Measurements from ENCODE around the gene ZSCAN26. TPM values are rescaled to one million over a fixed set of nuclear protein-coding genes. Genes with fewer than 3 reads are reported as not detected.

The ZSCAN26 gene
- total RNA-seq, 1 experiment from 2014 or later = 9.0 TPM

- H3K4ac ChIP-seq (ENCODE audit: low read depth, low read length) = no peak overlapping the region
- H3K27me3 Mint-ChIP-seq (ENCODE audit: low read depth) = no peaks in the 10 kb centered on the region
- H3K18ac ChIP-seq (ENCODE audit: insufficient read length, low read depth, low read length) = no peak overlapping the region
- no peak overlapping the region for H2BK12ac ChIP-seq (ENCODE audit: insufficient read length, low read depth, low read length)
- H2AFZ ChIP-seq (ENCODE audit: low read length) = no peak overlapping the region
- no peak overlapping the region for H3K4me2 ChIP-seq (ENCODE audit: insufficient read depth, insufficient read length, low read length)
- H3K79me2 ChIP-seq (ENCODE audit: insufficient read depth, low read length) = no peaks in the 10 kb centered on the region
- DNase-seq = no peak
- H4K5ac ChIP-seq (ENCODE audit: insufficient read length, low read depth, low read length) = no peak overlapping the region
- no peak overlapping the region for H4K8ac ChIP-seq (replicated peaks; ENCODE audit: insufficient read length, low read depth, low read length)
- no peak overlapping the region for H3K56ac ChIP-seq (ENCODE audit: insufficient read length, low read depth, low read length)
- no peaks in the 10 kb centered on the region for H3K23me2 ChIP-seq (ENCODE audit: insufficient read length, low read depth, low read length, poor library complexity, severe bottlenecking)
- H3K9ac ChIP-seq (ENCODE audit: extremely low read depth, insufficient read length, low read length) = no peak overlapping the region
- no peak for TF ChIP-seq CTCF (conservative IDR thresholded peaks at IDR 0.05)
- H2BK5ac ChIP-seq (ENCODE audit: insufficient read length, low read length) = no peak overlapping the region
- H2AK5ac ChIP-seq (ENCODE audit: insufficient read length, low read length) = no peak overlapping the region
- no peak overlapping the region for H3K14ac ChIP-seq (ENCODE audit: insufficient read depth, low read length)
- H4K20me1 ChIP-seq (ENCODE audit: control insufficient read depth, insufficient read depth, insufficient read length) = no peaks in the 10 kb centered on the region
- no peak overlapping the region for H3K4me3 Mint-ChIP-seq
- H2BK20ac ChIP-seq (ENCODE audit: low read depth, low read length, poor library complexity, severe bottlenecking) = no peak overlapping the region
- H2BK120ac ChIP-seq (ENCODE audit: low read depth, low read length, poor library complexity, severe bottlenecking) = no peak overlapping the region
- no peak overlapping the region for H3K27ac Mint-ChIP-seq
- H3K9me3 Mint-ChIP-seq = no peaks in the 10 kb centered on the region
- no peaks in the 10 kb centered on the region for H3K4me1 Mint-ChIP-seq
- no peaks in the 10 kb centered on the region for H3K4me1 ChIP-seq (ENCODE audit: insufficient read depth, low read length)
- peaks cover 11 to 43% (median 39%) of the 10 kb centered on the region in 3 experiments; a peak in 6 of 7 replicates for H3K36me3 Mint-ChIP-seq (ENCODE audit: insufficient read depth in 1 of 3, low read depth in 3 of 3)
- H3K23ac ChIP-seq (ENCODE audit: insufficient read length, low read depth, low read length) = no peak overlapping the region
- no CpG with 5 or more reads among the region's 3 CpGs for WGBS (ENCODE audit: extremely low coverage, insufficient read length, low lambda C conversion rate)
- no peaks in the 10 kb centered on the region; the same call in 1 of the 2 replicates for H3K27me3 ChIP-seq (ENCODE audit: insufficient read depth, low read length)
- no peak overlapping the region for H4K91ac ChIP-seq (ENCODE audit: insufficient read length, low read depth, low read length)
- no peak overlapping the region for H2BK15ac ChIP-seq (ENCODE audit: low read depth, low read length)
- no peak overlapping the region for H3K27ac ChIP-seq (ENCODE audit: insufficient read length, low read depth, low read length)
- no peak overlapping the region for H3T11ph ChIP-seq (ENCODE audit: low read length)
- no peaks in the 10 kb centered on the region for H3K79me1 ChIP-seq (ENCODE audit: insufficient read depth, low read depth, low read length, poor library complexity, severe bottlenecking)
- H3K9me3 ChIP-seq (ENCODE audit: control insufficient read depth, low read depth, low read length) = no peaks in the 10 kb centered on the region
Observed at GRCh38 chr6:28243946-28244345, 23.0 kb upstream of the ZSCAN26 start.
